ENCODE measurements around the gene FXYD3.

DNA sequence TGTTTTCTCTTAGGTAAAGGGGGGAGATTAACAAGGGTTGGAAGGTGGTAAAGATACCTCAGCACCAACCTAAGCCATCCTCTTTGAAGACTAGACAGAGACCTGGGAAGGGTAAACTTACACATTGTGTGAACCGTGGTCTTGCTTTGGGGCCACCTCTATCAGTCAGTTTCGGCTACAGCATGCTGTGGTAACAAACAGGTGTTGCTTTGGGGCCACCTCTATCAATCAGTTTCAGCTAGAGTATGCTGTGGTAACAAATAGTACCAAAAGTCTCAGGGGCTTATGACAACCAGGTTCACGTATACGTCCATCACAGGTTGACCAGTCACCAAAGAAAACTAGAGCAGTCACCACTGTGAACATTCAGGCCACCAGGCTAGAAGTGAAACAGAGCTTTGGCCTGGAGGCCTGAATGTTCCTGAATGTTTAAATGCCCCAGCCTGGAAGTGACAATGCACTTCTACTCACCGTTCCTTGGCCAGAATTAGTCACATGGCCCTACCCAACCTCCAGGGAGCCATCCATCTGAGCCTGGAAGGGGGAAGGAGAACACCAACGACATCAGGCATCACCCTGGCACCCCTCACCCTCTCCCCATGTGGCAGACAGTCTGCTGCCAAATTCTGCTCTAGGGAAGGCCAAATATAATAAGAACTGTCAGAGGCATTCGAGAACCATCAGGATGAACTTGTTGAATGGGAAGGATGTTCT lies 31.3 kb downstream of the FXYD3 start:
- TF ChIP-seq, protein P1, sequence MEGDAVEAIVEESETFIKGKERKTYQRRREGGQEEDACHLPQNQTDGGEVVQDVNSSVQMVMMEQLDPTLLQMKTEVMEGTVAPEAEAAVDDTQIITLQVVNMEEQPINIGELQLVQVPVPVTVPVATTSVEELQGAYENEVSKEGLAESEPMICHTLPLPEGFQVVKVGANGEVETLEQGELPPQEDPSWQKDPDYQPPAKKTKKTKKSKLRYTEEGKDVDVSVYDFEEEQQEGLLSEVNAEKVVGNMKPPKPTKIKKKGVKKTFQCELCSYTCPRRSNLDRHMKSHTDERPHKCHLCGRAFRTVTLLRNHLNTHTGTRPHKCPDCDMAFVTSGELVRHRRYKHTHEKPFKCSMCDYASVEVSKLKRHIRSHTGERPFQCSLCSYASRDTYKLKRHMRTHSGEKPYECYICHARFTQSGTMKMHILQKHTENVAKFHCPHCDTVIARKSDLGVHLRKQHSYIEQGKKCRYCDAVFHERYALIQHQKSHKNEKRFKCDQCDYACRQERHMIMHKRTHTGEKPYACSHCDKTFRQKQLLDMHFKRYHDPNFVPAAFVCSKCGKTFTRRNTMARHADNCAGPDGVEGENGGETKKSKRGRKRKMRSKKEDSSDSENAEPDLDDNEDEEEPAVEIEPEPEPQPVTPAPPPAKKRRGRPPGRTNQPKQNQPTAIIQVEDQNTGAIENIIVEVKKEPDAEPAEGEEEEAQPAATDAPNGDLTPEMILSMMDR (IDR thresholded peaks at IDR 0.05), result no peak
- no peak for TF ChIP-seq EZH2 (IDR thresholded peaks at IDR 0.05)
